Hepatocyte (in vitro differentiated cells): Measurements from ENCODE around the gene XRRA1. TPM values are rescaled to one million over a fixed set of nuclear protein-coding genes. Genes with fewer than 3 reads are reported as not detected.

Experiments
- DNase-seq: peaks from one replicate; pipeline ENCODE4 v3.0.0-alpha.2; 2016; ENCODE audit warnings: low spot score
- H2AFZ ChIP-seq: fragments of 200-600 bp; sonication (generic); 2 replicates; pipeline ENCODE4 v1.6.0; 2016; ENCODE audit warnings: antibody characterized with exemption, mild to moderate bottlenecking
- H3K27ac ChIP-seq: fragments of 200-600 bp; sonication (generic); 2 replicates; pipeline ENCODE4 v1.5.1; 2016; ENCODE audit warnings: mild to moderate bottlenecking
- H3K27me3 ChIP-seq: fragments of 200-600 bp; sonication (generic); 2 replicates; pipeline ENCODE4 v1.6.1; 2016
- H3K36me3 ChIP-seq: fragments of 200-600 bp; sonication (generic); replicated peaks from 2 replicates; pipeline ENCODE4 v1.5.1; 2016; ENCODE audit warnings: low read depth; ENCODE audit not compliant: insufficient read depth
- H3K4me1 ChIP-seq: fragments of 200-600 bp; sonication (generic); 2 replicates; pipeline ENCODE4 v1.5.1; 2016; ENCODE audit warnings: mild to moderate bottlenecking, moderate library complexity; ENCODE audit not compliant: insufficient read depth
- H3K4me2 ChIP-seq: fragments of 200-600 bp; sonication (generic); 2 replicates; pipeline ENCODE4 v1.6.0; 2016
- H3K4me3 ChIP-seq: fragments of 200-600 bp; sonication (generic); 2 replicates; pipeline ENCODE4 v1.5.1; 2016; ENCODE audit warnings: mild to moderate bottlenecking
- H3K79me2 ChIP-seq: fragments of 200-600 bp; sonication (generic); 2 replicates; pipeline ENCODE4 v1.6.0; 2017; ENCODE audit warnings: mild to moderate bottlenecking
- H3K9me2 ChIP-seq: fragments of 200-600 bp; sonication (generic); replicated peaks from 2 replicates; pipeline ENCODE4 v1.6.0; 2017; ENCODE audit warnings: mild to moderate bottlenecking; ENCODE audit not compliant: insufficient read depth
- H3K9me3 ChIP-seq: fragments of 200-600 bp; sonication (generic); 2 replicates; pipeline ENCODE4 v1.5.1; 2016; ENCODE audit warnings: low read depth, mild to moderate bottlenecking
- H4K20me1 ChIP-seq: fragments of 200-600 bp; sonication (generic); 2 replicates; pipeline ENCODE4 v1.6.0; 2016; ENCODE audit warnings: mild to moderate bottlenecking; ENCODE audit not compliant: insufficient read depth, poor library complexity, severe bottlenecking
- CTCF ChIP-seq: fragments of 200-600 bp; sonication (generic); IDR thresholded peaks from 2 replicates; pipeline ENCODE4 v1.5.1; 2016; ENCODE audit warnings: antibody characterized with exemption, mild to moderate bottlenecking; ENCODE audit not compliant: poor library complexity
- EZH2 ChIP-seq: fragments of 200-600 bp; sonication (generic); IDR thresholded peaks from 2 replicates; pipeline ENCODE4 v1.6.1; 2016; ENCODE audit warnings: antibody characterized with exemption, mild to moderate bottlenecking, borderline replicate concordance
- EZH2phosphoT487 ChIP-seq: fragments of 200-600 bp; sonication (generic); IDR thresholded peaks from one replicate; pipeline ENCODE4 v1.6.1; 2018; ENCODE audit warnings: antibody characterized with exemption, mild to moderate bottlenecking, low read depth, moderate library complexity; ENCODE audit not compliant: unreplicated experiment, severe bottlenecking
- WGBS: methylation state at CpG from one replicate; pipeline ENCODE4 v1.1.6; 2016; ENCODE audit warnings: low lambda C conversion rate; ENCODE audit errors: missing lambda C conversion rate; 5-methylcytosine and 5-hydroxymethylcytosine counted together
- polyA plus RNA-seq: library from polyadenylated mRNA; unstranded; fragments of >200 nt; fragmentation: Nextera tagmentation; extraction: Ambion mirVana; gene quantifications from 2 replicates; pipeline ENCODE4 v1.2.1, GENCODE V29; 2016
- total RNA-seq: library from RNA; depleted of rRNA; stranded (reverse); fragments of >200 nt; gene quantifications from 2 replicates; pipeline ENCODE4 v1.2.3, GENCODE V29; 2014

Gene XRRA1
- total and polyA plus RNA-seq, 2 experiments from 2014 or later, result 4.9 to 7.3 TPM

- H3K27ac ChIP-seq, result no peak overlapping the region
- no peaks in the 10 kb centered on the region for H3K79me2 ChIP-seq
- no peak overlapping the region for H3K4me2 ChIP-seq
- no peak overlapping the region for H3K4me3 ChIP-seq
- no peaks in the 10 kb centered on the region for H3K4me1 ChIP-seq
- no peaks in the 10 kb centered on the region for H3K36me3 ChIP-seq
- H4K20me1 ChIP-seq, result no peaks in the 10 kb centered on the region
- H2AFZ ChIP-seq, result no peak overlapping the region
- DNase-seq, result no peak
- TF ChIP-seq EZH2phosphoT487 (no peak), CTCF (no peak), EZH2 (no peak)
- WGBS, result 88% methylated on average over 2 of the region's 2 CpGs
- H3K9me3 ChIP-seq, result no peaks in the 10 kb centered on the region
- H3K9me2 ChIP-seq, result no peaks in the 10 kb centered on the region
- no peaks in the 10 kb centered on the region for H3K27me3 ChIP-seq
Measured at GRCh38 chr11:74840486-74840885, 108.4 kb downstream of the XRRA1 start.

- Histone ChIP-seq H4K20me1 (no peaks in the 10 kb centered on the region), H3K27ac (no peak overlapping the region), H2AFZ (no peak overlapping the region), H3K9me2 (no peaks in the 10 kb centered on the region), H3K9me3 (no peaks in the 10 kb centered on the region), H3K4me1 (no peaks in the 10 kb centered on the region), H3K4me2 (no peak overlapping the region), H3K4me3 (no peak overlapping the region), H3K27me3 (no peaks in the 10 kb centered on the region), H3K36me3 (no peaks in the 10 kb centered on the region), H3K79me2 (no peaks in the 10 kb centered on the region)
- WGBS, result 79% methylated on average over 2 of the region's 2 CpGs
- TF ChIP-seq EZH2, result no peak
- no peak for TF ChIP-seq EZH2phosphoT487
- TF ChIP-seq CTCF, result no peak
- no peak for DNase-seq
Measured at GRCh38 chr11:74839971-74840370, 108.9 kb downstream of the XRRA1 start.

GRCh38 chr11:74839446-74839845 is 109.4 kb downstream of the XRRA1 start:
- H3K27me3 ChIP-seq, result no peaks in the 10 kb centered on the region
- H3K36me3 ChIP-seq, result no peaks in the 10 kb centered on the region
- no peak overlapping the region for H2AFZ ChIP-seq
- TF ChIP-seq EZH2phosphoT487 (no peak), CTCF (no peak), EZH2 (no peak)
- no peaks in the 10 kb centered on the region for H3K9me2 ChIP-seq
- no peaks in the 10 kb centered on the region for H3K4me1 ChIP-seq
- no peaks in the 10 kb centered on the region for H4K20me1 ChIP-seq
- no peak overlapping the region for H3K4me3 ChIP-seq
- no peak for DNase-seq
- no peaks in the 10 kb centered on the region for H3K9me3 ChIP-seq
- no peaks in the 10 kb centered on the region for H3K79me2 ChIP-seq
- H3K27ac ChIP-seq, result no peak overlapping the region
- 92% methylated on average over 1 of the region's 1 CpG for WGBS
- H3K4me2 ChIP-seq, result no peak overlapping the region

- no peak overlapping the region for H3K27ac ChIP-seq
- H3K36me3 ChIP-seq, result no peaks in the 10 kb centered on the region
- 84% methylated on average over 1 of the region's 1 CpG for WGBS
Measured at GRCh38 chr11:74838188-74838587, 110.7 kb downstream of the XRRA1 start.

More at GRCh38 chr11:74838188-74838587, 110.7 kb downstream of the XRRA1 start:
- no peaks in the 10 kb centered on the region for H3K4me1 ChIP-seq
- no peak overlapping the region for H3K4me2 ChIP-seq
- no peaks in the 10 kb centered on the region for H3K9me2 ChIP-seq
- H3K27me3 ChIP-seq, result no peaks in the 10 kb centered on the region
- H3K79me2 ChIP-seq, result no peaks in the 10 kb centered on the region
- no peak overlapping the region for H2AFZ ChIP-seq
- H4K20me1 ChIP-seq, result no peaks in the 10 kb centered on the region
- TF ChIP-seq EZH2phosphoT487 (no peak), CTCF (no peak), EZH2 (no peak)
- H3K4me3 ChIP-seq, result no peak overlapping the region
- no peaks in the 10 kb centered on the region for H3K9me3 ChIP-seq
- no peak for DNase-seq
